ENCODE results near the gene KRT8. TPM values are rescaled to one million over a fixed set of nuclear protein-coding genes. Genes with fewer than 3 reads are reported as not detected.

Gene KRT8
- total RNA-seq, 1 donor from 2014 or later = 0.33 TPM

GRCh38 chr12:52946334-52946733, 41.5 kb upstream of the KRT8 start:
- intact Hi-C loops (cut with micrococcal nuclease) = no loop called here
- Mint-ChIP-seq H3K4me1 (peaks cover 7% of the 10 kb centered on the region), H3K27me3 (peaks cover 17% of the 10 kb centered on the region), H3K27ac (no peak overlapping the region), H3K9me3 (no peaks in the 10 kb centered on the region), H3K4me3 (no peak overlapping the region), H3K36me3 (ENCODE audit: low read depth) (no peaks in the 10 kb centered on the region)
- ATAC-seq (ENCODE audit: low read depth) (no peak), DNase-seq (no peak)
- CTCF ChIA-PET = interaction anchor here (1.2 kb wide), 1 partner anchor 62 kb away, joined by 3 read pairs; no protein-coding TSS in a partner anchor
- TF ChIP-seq CTCF (IDR thresholded peaks at IDR 0.05) = no peak
- POLR2A ChIA-PET = no interaction called here

DNA sequence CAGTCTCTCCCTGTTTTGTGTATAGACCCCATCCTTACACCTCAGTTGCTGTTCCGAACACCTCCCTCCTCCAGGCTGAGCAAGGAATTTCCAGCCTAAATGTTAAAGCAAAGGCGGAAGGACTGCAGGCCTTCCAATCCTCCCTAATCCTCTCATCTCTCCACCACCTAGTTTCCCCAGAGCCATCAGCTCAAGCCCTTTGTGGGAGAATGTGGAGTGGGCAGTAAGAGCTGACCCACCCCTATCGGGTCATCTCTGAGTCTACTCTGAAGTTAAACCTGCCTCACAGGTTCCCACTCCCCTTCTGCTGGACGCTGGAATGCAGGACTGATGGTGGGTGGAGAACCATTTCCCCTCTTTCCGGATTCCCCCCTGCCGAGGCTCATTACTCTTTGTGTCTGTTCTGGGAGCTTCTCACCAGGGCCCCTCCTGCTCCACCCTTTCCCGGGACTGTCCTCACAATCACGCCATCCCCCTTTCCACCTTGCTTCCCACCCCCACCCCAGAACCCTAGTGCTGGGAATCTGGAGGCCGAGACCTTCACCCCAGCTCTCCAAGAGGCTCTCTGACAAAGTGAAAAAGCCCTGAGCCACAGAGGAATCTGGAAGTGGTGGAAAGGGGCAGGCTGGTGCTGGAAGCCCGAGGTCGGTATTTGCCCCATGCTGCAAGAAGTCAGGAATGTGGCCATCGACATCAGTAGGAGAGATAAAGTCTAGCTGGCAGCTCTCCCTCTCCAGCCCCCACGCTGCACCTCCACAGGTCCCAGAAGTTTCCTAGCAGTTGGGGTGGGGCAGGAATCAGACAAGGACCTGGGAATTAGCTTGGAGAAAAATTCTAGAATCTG, 40.7 kb upstream of the KRT8 start:
- ChIA-PET POLR2A (no interaction called here), CTCF (no interaction called here)
- ATAC-seq (ENCODE audit: low read depth) (no peak), DNase-seq (no peak)
- Mint-ChIP-seq H3K4me3 (no peak overlapping the region), H3K4me1 (peaks cover 7% of the 10 kb centered on the region), H3K27me3 (peaks cover 17% of the 10 kb centered on the region), H3K9me3 (no peaks in the 10 kb centered on the region), H3K27ac (no peak overlapping the region), H3K36me3 (ENCODE audit: low read depth) (no peaks in the 10 kb centered on the region)
- TF ChIP-seq CTCF (IDR thresholded peaks at IDR 0.05) = no peak
- intact Hi-C loops (cut with micrococcal nuclease) = no loop called here

DNA sequence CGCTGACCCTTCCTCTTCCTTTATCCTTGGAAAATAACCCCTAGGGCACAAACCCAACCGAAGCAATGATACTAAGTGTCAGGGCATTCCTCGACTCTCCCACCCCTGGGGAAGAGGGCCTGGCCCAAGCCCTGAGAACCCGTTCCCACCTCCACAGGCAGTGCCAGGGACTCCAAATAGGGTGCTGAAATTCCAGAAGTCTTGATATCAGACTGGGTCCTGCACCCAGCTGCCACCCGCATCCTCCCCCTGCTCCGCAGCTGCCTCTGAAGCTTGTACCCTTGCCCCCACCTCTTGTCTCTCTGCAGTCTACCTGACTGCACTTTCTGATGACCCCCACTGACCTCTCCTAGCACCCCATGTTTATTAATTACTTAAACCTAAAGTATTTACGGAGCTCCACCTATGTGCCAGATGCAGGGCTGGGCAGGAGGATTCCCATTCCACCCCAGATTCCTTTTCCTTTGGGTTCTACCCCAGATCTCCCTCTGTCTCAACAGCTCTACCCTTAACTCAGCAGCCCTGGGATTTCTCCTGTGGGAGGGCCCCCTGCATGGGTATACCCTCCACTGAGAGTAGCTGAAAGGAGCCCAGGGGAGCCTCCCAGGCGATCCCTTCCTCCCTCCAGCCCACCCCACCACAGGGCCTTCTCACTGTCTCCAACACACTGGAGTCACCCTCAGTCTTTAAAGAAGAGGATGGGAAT, 40.0 kb upstream of the KRT8 start:
- no peak for DNase-seq
- H3K36me3 Mint-ChIP-seq (ENCODE audit: low read depth) = no peaks in the 10 kb centered on the region
- intact Hi-C loops (cut with micrococcal nuclease) = no loop called here
- no peak for ATAC-seq (ENCODE audit: low read depth)
- peaks cover 17% of the 10 kb centered on the region for H3K27me3 Mint-ChIP-seq
- TF ChIP-seq CTCF (IDR thresholded peaks at IDR 0.05) = no peak
- CTCF ChIA-PET = no interaction called here
- H3K4me1 Mint-ChIP-seq = peaks cover 6% of the 10 kb centered on the region
- no peak overlapping the region for H3K4me3 Mint-ChIP-seq
- peaks cover 1% of the 10 kb centered on the region for H3K9me3 Mint-ChIP-seq
- POLR2A ChIA-PET = no interaction called here
- H3K27ac Mint-ChIP-seq = no peak overlapping the region

- H3K27ac Mint-ChIP-seq = no peak overlapping the region
- ChIA-PET CTCF (no interaction called here), POLR2A (no interaction called here)
- DNase-seq = no peak
- no peak for ATAC-seq (ENCODE audit: low read depth)
- no peak for TF ChIP-seq CTCF (IDR thresholded peaks at IDR 0.05)
- H3K4me3 Mint-ChIP-seq = no peak overlapping the region
- intact Hi-C loops (cut with micrococcal nuclease) = no loop called here
- no peaks in the 10 kb centered on the region for H3K4me1 Mint-ChIP-seq
- peaks cover 2% of the 10 kb centered on the region for H3K9me3 Mint-ChIP-seq
- H3K36me3 Mint-ChIP-seq (ENCODE audit: low read depth) = no peaks in the 10 kb centered on the region
- H3K27me3 Mint-ChIP-seq = peaks cover 17% of the 10 kb centered on the region
These were observed 38.0 kb upstream of the KRT8 start for GRCh38 chr12:52942901-52943181.

DNA sequence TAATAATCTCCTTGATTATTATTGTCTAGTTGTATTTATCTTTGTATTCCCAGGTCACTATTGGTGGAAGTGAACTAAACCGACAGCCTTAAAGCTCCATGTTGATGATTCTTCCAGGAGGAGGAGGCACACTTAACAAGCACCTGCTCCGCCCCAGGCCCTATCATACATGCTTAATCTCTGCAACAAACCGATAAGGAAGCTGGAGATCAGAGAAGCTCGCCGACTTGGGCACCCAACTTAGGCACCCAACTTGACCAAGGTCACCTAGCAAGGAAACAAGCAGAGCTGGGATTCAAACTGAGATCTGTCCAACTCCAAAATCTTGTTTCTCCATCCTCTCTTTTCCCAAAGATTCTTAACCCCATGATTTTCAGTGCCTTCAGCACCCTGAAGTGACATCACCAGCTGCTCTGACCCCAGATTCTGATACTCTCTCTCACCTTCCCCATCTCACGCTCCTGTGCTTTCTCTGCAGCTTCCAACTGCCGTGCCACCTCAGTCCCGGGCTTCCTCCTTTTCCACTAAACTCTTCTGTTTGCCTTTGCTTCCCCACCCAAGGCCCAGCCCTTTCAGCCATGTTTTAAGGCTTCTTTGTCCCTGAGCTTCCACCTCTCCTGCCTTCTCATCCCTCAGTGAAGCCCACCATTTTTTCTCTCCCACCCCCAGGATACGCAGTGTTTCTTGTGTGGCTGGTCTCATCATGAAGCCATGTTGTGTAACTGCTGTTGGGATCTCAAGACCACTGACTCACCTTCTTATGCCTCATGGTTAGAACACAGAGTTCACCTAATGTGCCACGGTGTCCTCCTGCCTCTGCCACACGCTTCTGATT, 37.4 kb upstream of the KRT8 start:
- DNase-seq (no peak), ATAC-seq (ENCODE audit: low read depth) (no peak)
- no peak for TF ChIP-seq CTCF (IDR thresholded peaks at IDR 0.05)
- H3K27me3 Mint-ChIP-seq = peaks cover 17% of the 10 kb centered on the region
- intact Hi-C loops (cut with micrococcal nuclease) = no loop called here
- H3K4me1 Mint-ChIP-seq = no peaks in the 10 kb centered on the region
- H3K36me3 Mint-ChIP-seq (ENCODE audit: low read depth) = no peaks in the 10 kb centered on the region
- ChIA-PET POLR2A (no interaction called here), CTCF (no interaction called here)
- no peak overlapping the region for H3K27ac Mint-ChIP-seq
- peaks cover 2% of the 10 kb centered on the region for H3K9me3 Mint-ChIP-seq
- H3K4me3 Mint-ChIP-seq = no peak overlapping the region
